HG03521 (cell line): ENCODE measurements around the gene MYH9.

ENCODE experiments used
- ATAC-seq: cut with Tn5 transposase; IDR thresholded peaks from one replicate; pipeline ENCODE4 v1.9.1; 2021; ENCODE audit warnings: mild to moderate bottlenecking, moderate library complexity; ENCODE audit not compliant: unreplicated experiment

MYH9 gene

DNA sequence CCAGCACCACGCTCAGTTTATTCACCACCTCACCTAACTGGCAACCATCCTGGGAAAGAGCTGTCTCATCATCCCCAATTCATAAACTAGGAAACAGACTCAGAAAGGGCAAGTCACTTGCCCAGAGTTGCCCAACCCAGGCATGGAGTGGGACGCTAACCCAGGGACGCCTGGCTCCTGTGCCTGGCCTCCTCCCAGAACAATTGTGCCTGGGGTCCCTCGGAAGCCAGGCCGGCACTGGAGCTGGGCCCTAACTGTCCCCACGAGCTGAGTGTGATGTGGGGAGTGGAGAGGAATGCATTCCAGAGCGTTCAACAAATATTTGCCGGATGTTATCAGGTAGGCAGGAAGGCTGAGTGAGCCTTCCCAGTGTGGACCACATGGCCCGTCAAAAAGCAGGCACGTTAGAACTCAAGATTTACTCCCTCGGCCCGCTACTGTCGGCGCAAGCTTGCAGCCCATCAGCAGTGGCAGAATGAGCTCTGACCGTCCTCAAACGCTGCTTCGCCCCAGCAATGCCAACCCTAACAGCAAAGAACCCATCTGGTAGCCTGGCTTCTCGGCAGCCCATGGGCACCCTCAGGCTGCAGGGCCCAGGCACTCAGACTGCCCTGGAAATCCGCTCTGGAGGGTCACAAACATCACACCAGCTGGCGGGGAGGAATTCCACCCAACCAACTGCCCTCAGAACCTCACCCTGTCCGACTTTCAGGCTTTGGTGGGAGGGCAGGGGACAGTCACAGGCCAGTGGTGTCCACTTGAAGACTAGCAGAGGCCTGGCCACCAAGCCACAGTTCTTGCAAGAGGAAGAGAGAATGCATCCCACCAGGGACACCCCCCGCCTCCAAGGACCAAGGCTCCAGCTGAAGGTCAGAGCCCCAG, 35.6 kb downstream of the MYH9 start:
- no peak for ATAC-seq

DNA sequence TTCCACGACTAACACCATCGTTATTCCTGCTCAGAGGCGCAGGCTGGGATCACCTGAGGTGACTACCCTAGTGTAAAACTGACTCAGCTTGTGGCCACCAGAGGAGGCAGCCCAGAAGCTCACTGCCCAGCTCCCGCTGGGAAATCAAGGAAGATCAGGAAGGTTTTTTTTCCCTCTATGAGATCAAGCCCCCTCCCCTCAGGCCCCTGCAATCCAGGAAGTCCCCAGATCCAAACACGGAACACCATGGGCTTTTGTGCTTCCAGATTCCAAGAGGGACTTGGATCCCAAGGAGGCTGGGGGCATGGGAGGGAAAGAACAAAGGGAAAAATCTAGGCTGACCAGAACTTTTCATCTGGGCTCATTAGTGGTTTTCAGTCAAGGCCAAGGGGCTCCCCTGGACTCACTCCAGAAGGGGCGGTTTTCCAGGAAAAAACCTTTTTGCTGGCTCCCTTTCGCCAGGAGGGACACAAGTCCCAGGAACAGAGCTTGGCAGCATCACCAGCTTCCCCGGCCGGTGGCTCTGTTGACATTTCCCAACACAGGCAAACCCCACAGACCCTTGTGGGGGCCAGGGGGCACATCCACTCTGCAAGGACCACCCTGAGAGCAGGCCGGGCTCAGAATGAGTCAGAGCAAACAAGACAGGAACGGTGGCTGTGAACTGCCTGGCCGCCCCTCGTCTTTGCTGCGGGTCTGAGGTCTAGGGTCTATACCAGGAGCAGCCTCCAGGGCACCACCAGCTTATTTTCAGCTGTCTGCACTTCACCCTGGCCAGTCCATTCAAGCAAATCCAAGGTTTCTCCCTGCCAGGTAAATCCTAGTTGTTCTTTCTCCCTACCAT, 36.8 kb downstream of the MYH9 start:
- no peak for ATAC-seq

DNA sequence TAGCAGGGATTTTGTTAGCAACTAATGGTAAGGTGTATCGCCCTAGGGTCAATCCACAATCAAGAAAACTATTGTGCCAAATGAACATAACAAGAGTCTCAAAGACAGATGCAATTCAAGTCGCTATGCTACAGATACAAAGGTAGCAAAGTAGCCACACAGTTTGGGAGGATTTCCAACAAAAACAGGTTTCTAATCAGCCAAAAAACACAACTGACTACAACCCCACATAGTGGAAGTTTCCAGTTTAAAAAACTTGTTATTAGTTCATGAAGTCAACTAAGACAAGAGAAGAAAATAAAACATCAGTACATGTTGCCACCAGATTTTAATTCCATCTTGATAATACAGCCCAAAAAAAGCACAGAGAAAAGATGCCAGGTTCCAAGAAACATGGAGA, 38.0 kb downstream of the MYH9 start:
- ATAC-seq, result no peak

DNA sequence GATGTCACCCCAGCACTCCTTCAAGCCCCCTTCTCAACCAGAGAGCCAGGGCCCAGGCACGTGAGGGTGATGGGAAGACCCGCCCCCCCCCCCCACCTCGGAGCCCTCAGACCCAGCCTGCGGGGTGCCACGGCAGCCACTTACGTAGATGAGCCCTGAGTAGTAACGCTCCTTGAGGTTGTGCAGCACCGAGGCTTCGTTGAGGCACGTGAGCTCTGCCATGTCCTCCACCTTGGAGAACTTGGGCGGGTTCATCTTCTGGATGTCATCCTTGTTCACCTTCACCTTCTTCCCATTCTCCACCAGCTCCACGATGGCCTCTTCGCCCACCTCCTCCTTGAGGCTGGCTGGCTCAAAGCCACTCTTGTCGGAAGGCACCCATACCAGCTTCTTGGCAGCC, 39.0 kb downstream of the MYH9 start:
- ATAC-seq, result no peak

DNA sequence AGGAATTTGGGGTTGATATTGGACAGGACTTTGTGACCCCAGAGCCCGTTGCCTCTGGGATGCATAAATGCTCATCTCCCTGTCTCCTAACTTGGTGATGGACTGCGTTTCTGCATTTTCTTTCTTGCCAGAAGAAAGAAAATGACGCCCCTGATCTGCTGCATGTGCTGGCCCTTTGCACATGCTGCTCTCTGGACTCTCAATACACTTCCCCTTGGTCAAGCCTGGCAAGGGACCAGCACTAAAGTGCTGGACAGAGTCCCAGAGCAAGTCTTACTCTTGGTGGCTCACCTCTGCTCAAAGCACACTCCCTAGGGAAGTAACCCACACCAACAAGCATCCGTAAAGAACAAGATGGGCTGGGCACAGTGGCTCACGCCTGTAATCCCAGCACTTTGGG, 40.7 kb downstream of the MYH9 start:
- no peak for ATAC-seq

GRCh38 chr22:36344106-36344827, 43.5 kb downstream of the MYH9 start:
- no peak for ATAC-seq

GRCh38 chr22:36343720-36344105, 44.1 kb downstream of the MYH9 start:
- no peak for ATAC-seq

DNA sequence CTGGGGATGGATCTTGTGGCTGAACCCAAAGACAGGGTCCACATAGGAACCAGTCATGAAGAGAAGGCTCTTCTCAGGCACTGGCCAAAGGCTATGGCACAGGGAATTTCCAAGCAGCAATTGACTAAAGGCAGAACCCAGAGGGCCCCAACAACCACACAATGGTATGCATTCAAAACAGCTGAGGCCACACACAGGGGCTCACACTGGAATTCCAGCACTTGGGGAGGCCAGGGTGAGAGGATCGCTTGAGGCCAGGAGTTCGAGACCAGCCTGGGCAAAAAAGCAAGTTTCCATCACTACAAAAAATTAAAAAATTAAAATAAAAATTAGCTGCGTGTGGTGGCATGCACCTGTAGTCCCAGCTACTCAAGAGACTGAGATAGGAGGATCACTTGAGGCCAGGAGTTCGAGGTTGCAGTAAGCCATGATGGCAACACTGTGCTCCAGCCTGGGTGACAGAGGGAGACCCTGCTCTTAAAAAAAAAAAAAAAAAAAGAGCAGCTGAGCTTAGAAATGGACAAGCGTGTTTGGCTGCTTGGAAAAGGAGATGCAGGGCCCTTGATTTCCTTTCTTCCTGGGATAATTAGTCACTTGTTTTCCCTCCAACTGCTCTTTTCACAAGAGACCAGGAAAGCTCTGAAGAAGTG, 44.6 kb downstream of the MYH9 start:
- no peak for ATAC-seq

DNA sequence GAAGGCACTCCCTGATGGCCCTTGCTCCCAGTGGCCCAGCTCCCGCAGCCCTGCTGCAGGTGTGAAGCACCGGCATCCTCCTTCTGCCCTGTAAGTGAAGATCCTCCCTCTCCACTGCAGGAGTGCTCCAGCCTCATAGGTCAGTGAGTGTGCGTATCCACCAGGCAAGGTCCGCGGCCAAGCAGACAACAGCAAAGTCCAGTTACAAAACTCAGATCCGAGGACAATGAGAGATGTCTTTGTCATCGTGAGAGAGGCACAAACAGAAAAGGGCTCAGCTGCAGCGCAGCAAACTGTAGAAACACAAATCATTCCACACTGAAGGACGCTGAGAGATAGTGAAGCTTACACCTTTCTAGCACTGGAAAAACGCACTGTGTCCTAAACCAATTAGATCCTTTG, 46.1 kb downstream of the MYH9 start:
- no peak for ATAC-seq

DNA sequence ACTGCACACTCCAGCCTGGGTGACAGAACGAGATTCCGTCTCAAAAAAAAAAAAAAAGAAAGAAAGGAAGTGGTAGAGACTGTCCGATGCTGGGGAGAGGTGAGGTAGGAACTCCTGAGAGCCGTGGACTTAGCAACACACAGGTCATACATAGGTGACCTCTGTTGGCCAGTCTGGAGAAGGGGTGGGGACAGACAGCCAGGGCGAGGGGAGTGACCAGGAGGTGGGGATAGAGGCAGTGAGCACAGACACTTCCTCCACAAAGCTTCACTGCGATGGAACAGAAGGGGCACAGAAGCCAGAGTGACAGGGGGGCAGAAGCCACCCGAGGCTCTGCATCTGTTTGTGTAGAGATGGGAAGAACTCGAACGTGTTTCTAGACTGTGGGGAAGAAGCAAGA, 47.1 kb downstream of the MYH9 start:
- no peak for ATAC-seq

DNA sequence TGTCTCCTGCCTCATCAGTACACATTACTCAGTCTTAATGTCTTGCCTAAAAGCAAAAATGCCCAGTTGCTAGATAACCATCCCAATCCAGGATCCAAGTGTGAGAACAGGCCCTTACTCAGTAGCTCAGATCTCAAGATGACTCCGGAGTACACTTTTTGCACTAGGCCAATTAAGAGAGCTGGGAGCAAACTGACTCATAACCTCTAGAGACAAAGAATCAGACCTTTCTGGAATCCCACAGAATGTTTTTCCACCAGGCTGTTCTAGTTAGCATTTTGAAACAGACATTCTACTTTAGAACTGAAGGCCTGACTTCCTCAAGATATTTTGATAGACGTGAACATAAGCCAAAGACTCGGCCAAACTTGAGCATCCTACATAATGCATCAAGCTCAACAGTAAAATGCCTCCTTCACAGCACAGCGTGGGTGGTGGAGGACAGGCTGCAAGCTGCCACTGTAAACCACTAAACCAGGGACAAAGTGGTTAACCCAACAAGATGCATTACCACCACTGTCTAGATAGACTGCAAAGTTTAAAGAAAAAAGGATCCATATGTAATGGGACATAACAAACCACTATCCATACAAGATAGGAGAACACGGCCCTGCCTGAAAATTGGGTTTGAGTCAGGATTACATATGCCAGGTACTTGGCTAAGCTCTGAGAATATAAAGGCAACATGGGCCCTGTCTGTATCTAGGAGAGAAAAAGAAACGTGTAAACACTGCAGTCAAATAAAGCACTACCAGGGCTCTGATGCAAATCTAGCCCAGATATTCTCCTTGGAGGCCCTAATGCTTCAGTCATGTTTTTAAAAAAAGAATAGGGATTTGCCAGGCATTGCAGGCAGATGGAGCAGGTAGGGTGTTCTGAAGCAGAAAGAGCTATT, 48.3 kb downstream of the MYH9 start:
- ATAC-seq, result no peak

- ATAC-seq, result no peak
Measured at GRCh38 chr22:36337365-36338130, 50.2 kb downstream of the MYH9 start.

DNA sequence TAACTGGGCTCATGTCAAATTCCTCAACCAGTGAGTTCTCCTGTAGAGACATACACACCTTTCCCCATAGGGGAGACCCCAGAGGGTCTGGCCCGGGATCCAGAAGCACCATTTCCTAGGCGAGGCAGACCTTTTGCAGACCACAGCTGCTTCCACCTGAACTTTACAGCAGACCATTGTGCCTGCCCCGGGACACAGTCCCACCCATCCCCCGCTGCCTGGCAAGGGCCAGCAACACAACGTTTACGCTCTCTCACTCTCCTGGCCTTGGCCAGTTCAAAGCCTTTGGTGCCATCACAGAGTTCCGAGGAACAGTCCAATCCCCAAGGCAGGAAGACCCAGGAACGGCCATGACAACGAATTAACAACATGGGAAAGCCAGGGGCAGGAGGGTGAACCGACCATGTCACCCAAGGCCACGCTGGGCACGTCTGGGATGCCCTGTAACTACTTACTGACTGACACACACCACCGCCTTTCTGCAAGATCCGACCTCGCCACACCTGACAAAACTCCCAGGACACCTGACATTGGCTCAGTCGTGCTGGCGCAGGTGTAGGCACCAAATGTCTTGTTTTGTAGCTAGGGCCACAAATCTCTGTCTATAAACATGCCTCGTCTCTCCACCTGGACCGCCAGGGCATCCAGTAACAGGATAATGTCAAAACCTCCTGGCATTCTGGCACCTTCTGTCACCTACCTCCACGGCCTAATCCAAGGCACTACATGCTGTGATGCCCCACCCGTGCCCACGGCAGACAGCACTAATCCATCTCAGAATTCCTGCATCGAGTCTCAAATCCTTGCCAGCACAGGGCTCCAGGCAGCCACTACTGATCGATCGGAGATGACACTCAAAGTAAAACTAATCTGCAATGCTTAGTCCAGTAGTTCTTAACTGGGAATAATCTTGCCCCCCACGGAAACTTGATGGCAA, 51.3 kb downstream of the MYH9 start:
- no peak for ATAC-seq

- ATAC-seq, result no peak
Measured at GRCh38 chr22:36335621-36336020, 52.1 kb downstream of the MYH9 start.

- ATAC-seq, result no peak
Measured at GRCh38 chr22:36334821-36335603, 52.8 kb downstream of the MYH9 start.

DNA sequence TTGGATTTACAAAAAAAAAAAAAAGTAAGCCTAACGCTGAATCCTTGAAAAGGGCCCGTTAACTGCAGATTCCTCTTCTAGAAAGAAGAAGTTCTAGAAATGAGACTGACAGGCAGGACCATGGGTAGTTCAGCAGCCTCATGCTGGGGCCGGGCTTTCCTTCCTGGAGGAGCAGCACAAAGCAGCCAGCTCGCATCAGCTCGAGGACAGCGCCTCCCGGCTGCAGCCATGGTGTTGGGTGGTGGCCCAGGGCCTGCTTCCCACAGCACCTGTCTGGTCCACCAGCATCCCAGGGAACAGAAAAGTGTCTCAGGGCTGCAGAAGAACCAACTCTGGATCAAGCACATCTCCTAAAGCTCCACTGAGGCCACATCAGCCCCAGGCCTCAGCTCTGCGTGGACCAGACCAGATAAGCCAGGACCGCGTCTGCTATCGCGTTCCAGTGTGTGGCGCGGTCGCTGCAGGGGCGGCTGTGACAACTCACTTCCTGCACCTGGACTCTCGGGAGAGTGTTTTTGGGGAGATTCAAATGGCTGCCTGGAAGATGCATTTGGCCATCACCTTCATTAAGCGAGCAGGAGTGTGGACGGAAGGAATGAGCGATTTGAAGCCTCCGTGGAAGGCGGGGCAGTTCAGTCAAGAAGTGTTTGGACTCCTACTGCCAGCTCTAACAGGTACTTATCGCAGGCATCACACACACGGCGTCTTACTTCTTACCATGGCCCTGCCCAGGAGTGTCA, 53.5 kb downstream of the MYH9 start:
- no peak for ATAC-seq

GRCh38 chr22:36333644-36334043, 54.1 kb downstream of the MYH9 start:
- ATAC-seq, result no peak
